Lower lobe of right lung (tissue), 2 donors: Measurements from ENCODE around the gene ATP1A4. TPM values are rescaled to one million over a fixed set of nuclear protein-coding genes. Genes with fewer than 3 reads are reported as not detected.
"Not testable (repeated sequence)": the region's sequence is repeated elsewhere in the genome, so short reads cannot be mapped to it uniquely, and the experiment has no call there.

ENCODE experiments used
- ATAC-seq, 2 donors: fragments of 200-7000 bp; cut with Tn5 transposase; one replicate each; pipeline ENCODE4 v1.9.1; 2020 to 2022; ENCODE audit warnings: mild to moderate bottlenecking in 2 of 2, moderate library complexity in 2 of 2
- DNase-seq: peaks from one replicate; pipeline ENCODE4 v3.0.0-alpha.2; 2020
- H3K27ac ChIP-seq: fragments of 200-600 bp; one replicate; pipeline ENCODE4 v1.8.0; 2022
- H3K27me3 ChIP-seq: fragments of 200-600 bp; one replicate; pipeline ENCODE4 v1.8.0; 2022; ENCODE audit warnings: low read depth
- H3K36me3 ChIP-seq: fragments of 200-600 bp; one replicate; pipeline ENCODE4 v1.8.0; 2022; ENCODE audit warnings: mild to moderate bottlenecking
- H3K4me1 ChIP-seq: fragments of 200-600 bp; one replicate; pipeline ENCODE4 v1.8.0; 2022
- H3K4me3 ChIP-seq: fragments of 200-600 bp; one replicate; pipeline ENCODE4 v1.8.0; 2022; ENCODE audit warnings: mild to moderate bottlenecking
- H3K9me3 ChIP-seq: fragments of 200-600 bp; one replicate; pipeline ENCODE4 v1.8.0; 2022
- intact Hi-C: fragments of 100-400 bp; cut with DNase I; formaldehyde crosslinking; loops from one replicate; pipeline ENCODE4 v1.11.0; 2022
- total RNA-seq: library from RNA; stranded (reverse); fragmentation: NEBNext Ultra II Directional; extraction: Animal tissue kit (Norgen Biotek cat#: 25700); gene quantifications from one replicate; pipeline ENCODE4 v1.2.1, GENCODE V29; 2021
- TF ChIP-seq, protein P1 (sequence below): fragments of 200-600 bp; IDR thresholded peaks from one replicate; pipeline ENCODE4 v1.8.0; 2022; ENCODE audit warnings: antibody characterized with exemption, mild to moderate bottlenecking
- donor health status: DM: no; HTN: yes; CAD: no; lungs with severe emphysema.

The ATP1A4 gene
- total RNA-seq, 1 donor from 2014 or later = 1.1 TPM

DNA sequence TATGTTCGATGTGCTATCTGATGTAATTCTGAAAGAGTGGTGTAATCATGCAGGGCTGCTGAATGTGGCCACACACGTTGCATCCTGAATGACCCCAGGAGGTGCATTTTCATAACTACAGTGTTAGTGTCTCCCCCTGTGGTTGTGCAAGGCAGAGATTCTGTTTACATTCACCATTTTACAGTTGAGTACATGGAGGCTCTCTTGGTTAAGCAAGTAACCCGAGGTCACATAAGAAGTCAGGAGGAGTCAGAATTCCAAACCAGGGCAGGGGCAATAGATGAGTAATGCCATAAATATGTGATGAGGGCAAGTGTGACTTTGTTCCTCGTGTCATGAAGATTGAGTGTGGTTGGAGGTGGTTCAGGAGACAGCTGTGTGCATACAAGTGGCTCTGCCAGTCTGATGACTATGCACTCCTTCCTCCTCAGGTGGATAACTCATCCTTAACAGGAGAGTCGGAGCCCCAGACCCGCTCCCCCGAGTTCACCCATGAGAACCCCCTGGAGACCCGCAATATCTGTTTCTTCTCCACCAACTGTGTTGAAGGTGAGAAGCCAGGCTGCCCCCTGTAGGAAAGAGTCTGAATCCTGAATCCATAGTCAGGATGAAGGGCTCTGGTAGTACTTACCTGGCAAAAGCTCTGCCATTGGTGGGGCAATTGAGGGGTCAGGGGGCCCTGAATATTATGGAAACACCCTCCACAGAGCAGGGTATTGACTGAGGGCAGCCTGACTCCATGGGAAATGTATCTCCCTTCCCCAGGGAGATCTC, 26.5 kb upstream of the ATP1A4 start:
- TF ChIP-seq, protein P1, sequence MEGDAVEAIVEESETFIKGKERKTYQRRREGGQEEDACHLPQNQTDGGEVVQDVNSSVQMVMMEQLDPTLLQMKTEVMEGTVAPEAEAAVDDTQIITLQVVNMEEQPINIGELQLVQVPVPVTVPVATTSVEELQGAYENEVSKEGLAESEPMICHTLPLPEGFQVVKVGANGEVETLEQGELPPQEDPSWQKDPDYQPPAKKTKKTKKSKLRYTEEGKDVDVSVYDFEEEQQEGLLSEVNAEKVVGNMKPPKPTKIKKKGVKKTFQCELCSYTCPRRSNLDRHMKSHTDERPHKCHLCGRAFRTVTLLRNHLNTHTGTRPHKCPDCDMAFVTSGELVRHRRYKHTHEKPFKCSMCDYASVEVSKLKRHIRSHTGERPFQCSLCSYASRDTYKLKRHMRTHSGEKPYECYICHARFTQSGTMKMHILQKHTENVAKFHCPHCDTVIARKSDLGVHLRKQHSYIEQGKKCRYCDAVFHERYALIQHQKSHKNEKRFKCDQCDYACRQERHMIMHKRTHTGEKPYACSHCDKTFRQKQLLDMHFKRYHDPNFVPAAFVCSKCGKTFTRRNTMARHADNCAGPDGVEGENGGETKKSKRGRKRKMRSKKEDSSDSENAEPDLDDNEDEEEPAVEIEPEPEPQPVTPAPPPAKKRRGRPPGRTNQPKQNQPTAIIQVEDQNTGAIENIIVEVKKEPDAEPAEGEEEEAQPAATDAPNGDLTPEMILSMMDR = no peak
- Histone ChIP-seq H3K27ac (no peak overlapping the region), H3K36me3 (no peaks in the 10 kb centered on the region), H3K9me3 (no peaks in the 10 kb centered on the region), H3K4me1 (peaks cover 5% of the 10 kb centered on the region), H3K27me3 (no peaks in the 10 kb centered on the region), H3K4me3 (no peak overlapping the region)
- peak; percentile 71 to 74 for ATAC-seq
- intact Hi-C loops = no loop called here
- no peak for DNase-seq

DNA sequence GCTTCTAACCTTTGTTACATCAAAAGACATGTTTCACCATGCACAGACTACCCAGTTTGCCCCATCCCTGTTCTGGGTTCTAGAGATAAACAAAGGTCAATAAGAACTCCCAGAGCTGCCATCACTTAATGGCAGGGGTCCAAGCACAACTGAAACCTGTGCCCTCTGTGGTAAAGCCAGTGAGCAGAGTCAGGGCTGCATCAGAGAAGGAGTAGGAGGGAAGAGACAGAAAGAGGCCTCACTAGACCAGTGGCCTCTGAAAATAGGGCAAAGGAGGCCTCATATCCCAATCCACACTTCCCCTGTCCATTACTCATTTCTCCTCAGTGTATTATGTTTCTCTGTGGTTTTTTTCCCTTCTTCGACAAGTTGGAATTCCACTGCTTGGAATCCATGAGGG, 25.7 kb upstream of the ATP1A4 start:
- intact Hi-C loops = no loop called here
- Histone ChIP-seq H3K4me1 (peaks cover 5% of the 10 kb centered on the region), H3K36me3 (no peaks in the 10 kb centered on the region), H3K4me3 (no peak overlapping the region), H3K27me3 (no peaks in the 10 kb centered on the region), H3K9me3 (no peaks in the 10 kb centered on the region), H3K27ac (no peak overlapping the region)
- TF ChIP-seq, protein P1 = no peak
- no peak for DNase-seq
- ATAC-seq = no peak

DNA sequence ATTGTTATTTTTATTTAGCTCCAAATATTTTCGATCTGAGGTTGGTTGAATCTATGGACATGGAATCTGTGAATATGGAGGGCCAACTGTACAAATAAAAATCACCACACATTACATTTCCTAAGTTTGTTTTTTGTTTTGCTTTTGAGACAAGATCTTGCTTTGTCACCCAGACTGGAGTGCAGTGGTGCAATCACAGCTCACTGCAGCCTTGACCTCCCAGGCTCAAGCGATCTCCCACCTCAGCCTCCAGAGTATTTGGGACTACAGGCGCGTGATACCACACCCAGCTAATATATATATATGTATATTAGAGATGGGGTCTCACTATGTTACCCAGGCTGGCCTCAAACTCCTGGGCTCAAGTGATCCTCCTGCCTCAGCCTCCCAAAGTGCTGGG, 25.1 kb upstream of the ATP1A4 start:
- H3K27me3 ChIP-seq, H3K9me3 ChIP-seq, DNase-seq, H3K27ac ChIP-seq, H3K4me1 ChIP-seq, intact Hi-C loops, H3K4me3 ChIP-seq, H3K36me3 ChIP-seq, ATAC-seq: not testable (repeated sequence)

DNA sequence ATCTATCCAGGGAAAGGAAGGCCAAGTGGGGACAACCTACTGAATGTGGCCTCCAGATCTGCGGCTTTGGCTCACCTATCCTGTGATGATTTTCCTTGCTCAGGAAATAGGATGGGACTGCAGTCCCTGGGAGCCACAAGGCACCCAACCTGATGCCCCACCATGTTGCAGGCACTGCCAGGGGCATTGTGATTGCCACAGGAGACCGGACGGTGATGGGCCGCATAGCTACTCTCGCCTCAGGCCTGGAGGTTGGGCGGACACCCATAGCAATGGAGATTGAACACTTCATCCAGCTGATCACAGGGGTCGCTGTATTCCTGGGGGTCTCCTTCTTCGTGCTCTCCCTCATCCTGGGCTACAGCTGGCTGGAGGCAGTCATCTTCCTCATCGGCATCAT, 24.0 kb upstream of the ATP1A4 start:
- TF ChIP-seq, protein P1 = no peak
- ATAC-seq (no peak), DNase-seq (no peak)
- intact Hi-C loops = no loop called here
- Histone ChIP-seq H3K4me3 (no peak overlapping the region), H3K36me3 (no peaks in the 10 kb centered on the region), H3K4me1 (peaks cover 5% of the 10 kb centered on the region), H3K27me3 (no peaks in the 10 kb centered on the region), H3K9me3 (no peaks in the 10 kb centered on the region), H3K27ac (no peak overlapping the region)

DNA sequence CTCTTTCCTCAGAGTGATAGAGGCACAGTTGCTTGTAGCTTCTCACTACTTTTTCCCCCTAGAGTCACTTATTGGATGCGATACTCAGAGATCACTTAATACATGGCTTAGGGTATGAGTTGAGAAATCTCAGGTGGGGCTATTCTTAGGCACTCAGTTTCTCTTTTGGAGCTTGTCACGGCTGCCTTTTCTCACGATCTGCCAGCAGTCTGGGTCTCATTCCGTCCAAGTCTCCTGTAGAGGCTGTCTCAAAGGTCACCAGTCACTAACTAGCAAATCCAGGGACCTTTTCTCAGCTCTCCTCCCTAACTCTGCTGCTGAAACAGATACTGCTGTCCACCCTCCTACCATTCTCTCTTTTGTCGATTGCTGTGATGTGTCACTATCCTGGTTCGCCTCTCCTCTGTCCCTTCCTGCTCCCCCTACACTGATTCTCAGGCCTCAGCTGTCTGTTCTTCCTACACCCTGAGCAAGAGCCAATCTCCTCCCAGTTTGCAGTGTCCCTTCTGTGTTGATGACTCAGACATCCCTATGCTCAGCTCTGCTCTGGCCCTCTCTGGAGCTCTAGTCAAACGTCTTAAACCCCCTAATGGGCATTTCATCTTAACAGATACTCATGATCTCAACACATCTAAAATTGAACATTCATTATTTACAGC, 23.4 kb upstream of the ATP1A4 start:
- H3K4me3 ChIP-seq = no peak overlapping the region
- H3K27me3 ChIP-seq = no peaks in the 10 kb centered on the region
- no peaks in the 10 kb centered on the region for H3K36me3 ChIP-seq
- ATAC-seq = no peak
- TF ChIP-seq, protein P1 = no peak
- no peak for DNase-seq
- H3K27ac ChIP-seq = no peak overlapping the region
- intact Hi-C loops = no loop called here
- peaks cover 5% of the 10 kb centered on the region for H3K4me1 ChIP-seq
- no peaks in the 10 kb centered on the region for H3K9me3 ChIP-seq

DNA sequence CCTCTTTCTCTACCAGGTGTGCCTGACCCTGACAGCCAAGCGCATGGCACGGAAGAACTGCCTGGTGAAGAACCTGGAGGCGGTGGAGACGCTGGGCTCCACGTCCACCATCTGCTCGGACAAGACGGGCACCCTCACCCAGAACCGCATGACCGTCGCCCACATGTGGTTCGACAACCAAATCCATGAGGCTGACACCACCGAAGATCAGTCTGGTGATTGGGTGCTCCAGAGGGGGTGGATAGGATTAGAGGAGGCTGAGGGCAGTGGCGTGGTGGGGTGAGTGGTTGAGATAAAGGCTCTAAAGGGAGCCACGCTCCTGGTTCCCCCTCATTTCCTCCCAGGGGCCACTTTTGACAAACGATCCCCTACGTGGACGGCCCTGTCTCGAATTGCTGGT, 22.8 kb upstream of the ATP1A4 start:
- DNase-seq = no peak
- Histone ChIP-seq H3K9me3 (no peaks in the 10 kb centered on the region), H3K4me1 (peaks cover 5% of the 10 kb centered on the region), H3K27ac (no peak overlapping the region), H3K36me3 (no peaks in the 10 kb centered on the region), H3K4me3 (no peak overlapping the region), H3K27me3 (no peaks in the 10 kb centered on the region)
- TF ChIP-seq, protein P1 = no peak
- no peak for ATAC-seq
- intact Hi-C loops = no loop called here
